Nephron progenitor cell (in vitro differentiated cells): Measurements from ENCODE around the gene FAM114A1.
A peak's percentile ranks its signal among the peaks of the same experiment; 100 is the strongest.

ENCODE experiments used
- DNase-seq: peaks from one replicate; pipeline ENCODE4 v3.0.0; 2021
- H3K27ac Mint-ChIP-seq: 2 replicates; pipeline ENCODE4 v1.8.0; 2021; ENCODE audit warnings: mild to moderate bottlenecking, moderate library complexity, mixed read lengths
- H3K27me3 Mint-ChIP-seq: 2 replicates; pipeline ENCODE4 v1.8.0; 2021; ENCODE audit warnings: mild to moderate bottlenecking, low read depth, mixed read lengths; ENCODE audit not compliant: poor library complexity
- H3K36me3 Mint-ChIP-seq: 2 replicates; pipeline ENCODE4 v1.8.0; 2021; ENCODE audit warnings: low read depth, mixed read lengths
- H3K4me1 Mint-ChIP-seq: 2 replicates; pipeline ENCODE4 v1.8.0; 2021; ENCODE audit warnings: mixed read lengths
- H3K4me3 Mint-ChIP-seq: 2 replicates; pipeline ENCODE4 v1.8.0; 2021; ENCODE audit warnings: mild to moderate bottlenecking, moderate library complexity, mixed read lengths
- H3K9me3 Mint-ChIP-seq: 2 replicates; pipeline ENCODE4 v1.8.0; 2021; ENCODE audit warnings: mild to moderate bottlenecking, moderate library complexity, mixed read lengths
- TF ChIP-seq, protein P1 (sequence below): fragments of 200-600 bp; sonication (generic); IDR thresholded peaks from 2 replicates; pipeline ENCODE4 v1.5.0; 2021; ENCODE audit warnings: antibody characterized with exemption

Gene FAM114A1

DNA sequence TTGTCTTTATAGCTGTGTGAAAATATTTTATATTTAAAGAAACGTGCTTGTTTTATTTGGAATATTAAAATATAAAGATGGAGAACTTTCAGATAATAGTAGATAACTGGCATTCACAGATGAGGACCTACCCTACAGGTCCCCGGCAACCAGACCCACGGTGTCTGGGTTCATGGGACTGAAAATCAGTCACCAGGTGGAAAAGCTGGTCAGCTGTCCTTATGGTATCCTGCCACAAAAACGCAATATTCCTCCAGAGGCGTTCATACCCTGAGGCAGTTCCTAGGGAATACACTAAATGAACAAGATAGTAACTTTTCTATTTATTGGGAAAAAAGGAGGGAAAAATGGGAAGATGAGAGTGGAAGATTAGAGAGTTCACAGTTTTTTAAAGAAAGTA lies 12.1 kb upstream of the FAM114A1 start:
- H3K9me3 Mint-ChIP-seq: peaks cover 11% of the 10 kb centered on the region
- H3K4me1 Mint-ChIP-seq: peaks cover 9% of the 10 kb centered on the region
- no peak overlapping the region for H3K27ac Mint-ChIP-seq
- no peak overlapping the region for H3K4me3 Mint-ChIP-seq
- no peaks in the 10 kb centered on the region for H3K36me3 Mint-ChIP-seq
- no peak for DNase-seq
- H3K27me3 Mint-ChIP-seq: peaks cover 4% of the 10 kb centered on the region
- TF ChIP-seq, protein P1, sequence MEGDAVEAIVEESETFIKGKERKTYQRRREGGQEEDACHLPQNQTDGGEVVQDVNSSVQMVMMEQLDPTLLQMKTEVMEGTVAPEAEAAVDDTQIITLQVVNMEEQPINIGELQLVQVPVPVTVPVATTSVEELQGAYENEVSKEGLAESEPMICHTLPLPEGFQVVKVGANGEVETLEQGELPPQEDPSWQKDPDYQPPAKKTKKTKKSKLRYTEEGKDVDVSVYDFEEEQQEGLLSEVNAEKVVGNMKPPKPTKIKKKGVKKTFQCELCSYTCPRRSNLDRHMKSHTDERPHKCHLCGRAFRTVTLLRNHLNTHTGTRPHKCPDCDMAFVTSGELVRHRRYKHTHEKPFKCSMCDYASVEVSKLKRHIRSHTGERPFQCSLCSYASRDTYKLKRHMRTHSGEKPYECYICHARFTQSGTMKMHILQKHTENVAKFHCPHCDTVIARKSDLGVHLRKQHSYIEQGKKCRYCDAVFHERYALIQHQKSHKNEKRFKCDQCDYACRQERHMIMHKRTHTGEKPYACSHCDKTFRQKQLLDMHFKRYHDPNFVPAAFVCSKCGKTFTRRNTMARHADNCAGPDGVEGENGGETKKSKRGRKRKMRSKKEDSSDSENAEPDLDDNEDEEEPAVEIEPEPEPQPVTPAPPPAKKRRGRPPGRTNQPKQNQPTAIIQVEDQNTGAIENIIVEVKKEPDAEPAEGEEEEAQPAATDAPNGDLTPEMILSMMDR: no peak

- Mint-ChIP-seq H3K9me3 (peaks cover 8% of the 10 kb centered on the region), H3K36me3 (no peaks in the 10 kb centered on the region), H3K4me1 (peaks cover 9% of the 10 kb centered on the region), H3K27me3 (peaks cover 4% of the 10 kb centered on the region), H3K27ac (no peak overlapping the region), H3K4me3 (no peak overlapping the region)
- no peak for DNase-seq
- TF ChIP-seq, protein P1: no peak
Measured at GRCh38 chr4:38856046-38856445, 11.6 kb upstream of the FAM114A1 start.

DNA sequence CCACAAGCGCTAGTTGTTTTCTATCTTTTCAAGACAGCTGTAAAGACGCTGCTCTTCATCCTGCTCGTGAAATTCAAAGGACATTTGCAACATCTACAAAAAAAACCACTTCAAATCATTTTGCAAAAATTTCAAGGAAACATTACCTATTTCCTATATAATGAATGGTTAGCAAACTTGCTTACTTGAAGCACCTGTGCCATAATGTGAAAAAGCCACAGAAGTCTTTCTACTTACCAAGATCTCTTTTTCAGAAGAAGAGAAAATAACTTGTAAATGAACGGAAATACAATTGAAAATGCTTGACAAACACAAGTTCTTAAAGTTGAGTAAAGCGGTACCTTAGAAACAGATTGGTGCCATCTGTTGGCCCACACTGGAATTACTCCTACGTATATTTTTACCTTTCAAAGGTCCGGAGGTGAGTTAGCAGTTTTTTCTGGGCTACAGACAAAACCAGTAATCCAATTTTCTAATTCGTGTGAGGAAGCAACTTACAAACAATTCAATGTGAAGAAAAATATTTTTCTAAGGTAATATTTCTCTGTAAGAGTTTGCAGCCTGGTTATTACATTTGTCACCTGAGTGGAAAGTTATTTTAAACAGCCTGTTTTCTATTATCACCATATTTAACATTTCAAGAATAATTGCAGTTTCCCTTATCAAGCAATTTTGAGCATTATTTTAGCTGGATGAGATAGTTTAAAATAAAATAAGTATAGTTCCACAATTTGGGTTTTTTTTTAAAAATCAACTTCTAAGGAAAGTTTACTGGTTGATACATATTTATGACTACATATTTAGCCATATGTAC lies 10.9 kb upstream of the FAM114A1 start, which contains the start of gene TLR6:
TSS of gene TLR6 (minus strand) at position 294 of the 814 bp plus-strand sequence. CDS start 27,344 bp downstream, outside the sequence.
- no peak within 1 kb of the TSS for H3K27ac Mint-ChIP-seq
- H3K4me3 Mint-ChIP-seq: no peak within 1 kb of the TSS
- TF ChIP-seq, protein P1: peak; percentile 93
- H3K9me3 Mint-ChIP-seq: peaks cover 4% of the 10 kb centered on the region
- peak; percentile 63 for DNase-seq
- peaks cover 4% of the 10 kb centered on the region for H3K27me3 Mint-ChIP-seq
- H3K36me3 Mint-ChIP-seq: no peaks in the 10 kb centered on the region
- H3K4me1 Mint-ChIP-seq: peaks cover 9% of the 10 kb centered on the region

- Mint-ChIP-seq H3K36me3 (no peaks in the 10 kb centered on the region), H3K4me3 (no peak overlapping the region), H3K4me1 (peaks cover 9% of the 10 kb centered on the region), H3K27me3 (peaks cover 4% of the 10 kb centered on the region), H3K9me3 (no peaks in the 10 kb centered on the region), H3K27ac (no peak overlapping the region)
- TF ChIP-seq, protein P1: no peak
- DNase-seq: no peak
Measured at GRCh38 chr4:38857354-38858096, 10.1 kb upstream of the FAM114A1 start.

DNA sequence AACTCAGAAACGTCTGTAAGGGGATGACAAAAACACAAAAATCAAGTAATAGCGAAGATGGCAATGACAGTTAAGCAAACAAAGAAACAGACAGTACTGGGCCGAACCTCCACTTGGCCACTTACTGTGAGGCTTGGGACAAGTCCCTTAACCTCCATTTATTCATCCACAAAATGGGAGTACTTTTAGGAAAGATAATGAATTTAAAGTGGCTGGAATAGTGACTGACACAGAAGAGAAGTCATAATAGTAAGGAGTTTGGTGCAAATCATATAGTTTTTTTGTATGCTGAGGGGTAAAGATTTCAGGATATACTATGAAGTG lies 9.5 kb upstream of the FAM114A1 start:
- TF ChIP-seq, protein P1: no peak
- Mint-ChIP-seq H3K36me3 (no peaks in the 10 kb centered on the region), H3K9me3 (no peaks in the 10 kb centered on the region), H3K27ac (no peak overlapping the region), H3K27me3 (peaks cover 4% of the 10 kb centered on the region), H3K4me3 (no peak overlapping the region), H3K4me1 (peaks cover 9% of the 10 kb centered on the region)
- DNase-seq: no peak
